ENCODE measurements around the gene RFT1. TPM values are rescaled to one million over a fixed set of nuclear protein-coding genes. Genes with fewer than 3 reads are reported as not detected.

Gene RFT1
- total and polyA plus RNA-seq, 2 donors (not counting 1 experiment from before 2014, with no cell fraction given): 9.7 to 20.5 TPM

GRCh38 chr3:53077476-53078220 lies 52.6 kb downstream of the RFT1 start:
- Histone ChIP-seq H4K20me1 (ENCODE audit: control insufficient read depth, extremely low read depth, insufficient read depth, low read length) (no peaks in the 10 kb centered on the region), H3K27ac (ENCODE audit: insufficient read depth, low read length) (no peak overlapping the region), H3K36me3 (ENCODE audit: control insufficient read depth, insufficient read depth, low read length) (no peaks in the 10 kb centered on the region), H3K4me3 (replicated peaks in 1 of 4; ENCODE audit: control extremely low read depth in 1 of 4, insufficient read depth in 1 of 4, low read depth in 3 of 4, low read length in 4 of 4) (no peak overlapping the region), H3K4me2 (ENCODE audit: extremely low read depth, insufficient read depth, low read length) (no peak overlapping the region), H2AFZ (ENCODE audit: low read length) (no peak overlapping the region), H3K9ac (ENCODE audit: insufficient read depth, low read length) (no peak overlapping the region), H3K27me3 (ENCODE audit: control insufficient read depth, insufficient read depth, low read length) (no peaks in the 10 kb centered on the region), H3K9me3 (ENCODE audit: control insufficient read depth, insufficient read depth, low read depth, low read length) (no peaks in the 10 kb centered on the region), H3K4me1 (ENCODE audit: control insufficient read depth, extremely low read depth, insufficient read depth, low read length) (peaks cover 2% of the 10 kb centered on the region), H3K79me2 (ENCODE audit: control insufficient read depth, insufficient read depth, low read length) (no peaks in the 10 kb centered on the region)
- TF ChIP-seq EZH2 (IDR thresholded peaks at IDR 0.05; ENCODE audit: low read length, missing control alignments): no peak
- no peak for TF ChIP-seq CTCF (conservative IDR thresholded peaks at IDR 0.05 in 1 of 2, IDR thresholded peaks at IDR 0.05 in 1 of 2; ENCODE audit: low read depth in 1 of 2, low read length in 2 of 2)
- no peak for DNase-seq (ENCODE audit: low read depth in 2 of 2)

- Histone ChIP-seq H2AFZ (ENCODE audit: low read length) (no peak overlapping the region), H3K4me3 (replicated peaks in 1 of 4; ENCODE audit: control extremely low read depth in 1 of 4, insufficient read depth in 1 of 4, low read depth in 3 of 4, low read length in 4 of 4) (no peak overlapping the region), H3K79me2 (ENCODE audit: control insufficient read depth, insufficient read depth, low read length) (no peaks in the 10 kb centered on the region), H3K27ac (ENCODE audit: insufficient read depth, low read length) (no peak overlapping the region), H3K4me1 (ENCODE audit: control insufficient read depth, extremely low read depth, insufficient read depth, low read length) (peaks cover 5% of the 10 kb centered on the region), H3K27me3 (ENCODE audit: control insufficient read depth, insufficient read depth, low read length) (no peaks in the 10 kb centered on the region), H3K4me2 (ENCODE audit: extremely low read depth, insufficient read depth, low read length) (no peak overlapping the region), H3K9me3 (ENCODE audit: control insufficient read depth, insufficient read depth, low read depth, low read length) (no peaks in the 10 kb centered on the region), H3K9ac (ENCODE audit: insufficient read depth, low read length) (no peak overlapping the region), H4K20me1 (ENCODE audit: control insufficient read depth, extremely low read depth, insufficient read depth, low read length) (no peaks in the 10 kb centered on the region), H3K36me3 (ENCODE audit: control insufficient read depth, insufficient read depth, low read length) (no peaks in the 10 kb centered on the region)
- TF ChIP-seq CTCF (conservative IDR thresholded peaks at IDR 0.05 in 1 of 2, IDR thresholded peaks at IDR 0.05 in 1 of 2; ENCODE audit: low read depth in 1 of 2, low read length in 2 of 2) (no peak), EZH2 (IDR thresholded peaks at IDR 0.05; ENCODE audit: low read length, missing control alignments) (no peak)
- DNase-seq (ENCODE audit: low read depth in 2 of 2): no peak
These were observed 54.5 kb downstream of the RFT1 start for GRCh38 chr3:53075743-53076140.

- no peaks in the 10 kb centered on the region for H3K27me3 ChIP-seq (ENCODE audit: control insufficient read depth, insufficient read depth, low read length)
- H3K9ac ChIP-seq (ENCODE audit: insufficient read depth, low read length): no peak overlapping the region
- H3K36me3 ChIP-seq (ENCODE audit: control insufficient read depth, insufficient read depth, low read length): no peaks in the 10 kb centered on the region
- no peak for DNase-seq (ENCODE audit: low read depth in 2 of 2)
- H2AFZ ChIP-seq (ENCODE audit: low read length): no peak overlapping the region
- H3K79me2 ChIP-seq (ENCODE audit: control insufficient read depth, insufficient read depth, low read length): no peaks in the 10 kb centered on the region
- no peak overlapping the region for H3K27ac ChIP-seq (ENCODE audit: insufficient read depth, low read length)
- no peak overlapping the region for H3K4me3 ChIP-seq (replicated peaks in 1 of 4; ENCODE audit: control extremely low read depth in 1 of 4, insufficient read depth in 1 of 4, low read depth in 3 of 4, low read length in 4 of 4)
- TF ChIP-seq EZH2 (IDR thresholded peaks at IDR 0.05; ENCODE audit: low read length, missing control alignments) (no peak), CTCF (conservative IDR thresholded peaks at IDR 0.05 in 1 of 2, IDR thresholded peaks at IDR 0.05 in 1 of 2; ENCODE audit: low read depth in 1 of 2, low read length in 2 of 2) (no peak)
- H3K9me3 ChIP-seq (ENCODE audit: control insufficient read depth, insufficient read depth, low read depth, low read length): no peaks in the 10 kb centered on the region
- H3K4me2 ChIP-seq (ENCODE audit: extremely low read depth, insufficient read depth, low read length): no peak overlapping the region
- H4K20me1 ChIP-seq (ENCODE audit: control insufficient read depth, extremely low read depth, insufficient read depth, low read length): no peaks in the 10 kb centered on the region
- peaks cover 5% of the 10 kb centered on the region for H3K4me1 ChIP-seq (ENCODE audit: control insufficient read depth, extremely low read depth, insufficient read depth, low read length)
These were observed 55.2 kb downstream of the RFT1 start for GRCh38 chr3:53074761-53075742.

All from fibroblast of lung (primary cell).